Naive thymus-derived CD4-positive, alpha-beta T cell (primary cell): Measurements from ENCODE around the gene CDC42EP1. TPM values are rescaled to one million over a fixed set of nuclear protein-coding genes. Genes with fewer than 3 reads are reported as not detected.
"Not testable (repeated sequence)": the region's sequence is repeated elsewhere in the genome, so short reads cannot be mapped to it uniquely, and the experiment has no call there.

Experiments
- ATAC-seq: fragments of 150-1000 bp; cut with Tn5 transposase; 2 replicates; pipeline ENCODE4 v1.10.0; 2021; ENCODE audit warnings: mild to moderate bottlenecking, moderate library complexity
- CTCF ChIA-PET: fragments of 350-600 bp; sonication (Branson Sonifier 250); formaldehyde crosslinking; loops from one replicate; lab custom pipeline; 2021; ENCODE audit warnings: antibody characterized with exemption; lab: Charles Lee
- POLR2A ChIA-PET: fragments of 350-600 bp; sonication (Branson Sonifier 250); formaldehyde crosslinking; loops from one replicate; lab custom pipeline; 2021; ENCODE audit warnings: antibody characterized with exemption, inconsistent platforms; lab: Charles Lee
- DNase-seq, 9 donors: peaks; one replicate each; pipeline versions ENCODE4 v3.0.0 to v3.0.0-alpha.2; 2020 to 2022; ENCODE audit warnings: mixed read lengths in 1 of 9
- H3K27ac ChIP-seq: one replicate; pipeline ENCODE4 v1.7.0; 2013; ENCODE audit warnings: mild to moderate bottlenecking, low read depth, low read length, moderate library complexity
- H3K27me3 ChIP-seq, 2 donors: one replicate each; pipeline ENCODE4 v1.7.0; 2013; ENCODE audit warnings: low read length in 2 of 2, mild to moderate bottlenecking in 2 of 2, moderate library complexity in 2 of 2; ENCODE audit not compliant: control insufficient read depth in 2 of 2, insufficient read depth in 2 of 2
- H3K36me3 ChIP-seq, 3 experiments: 1 replicate in 2 of 3; 2 replicates in 1 of 3; pipeline ENCODE4 v1.7.0; 2013; ENCODE audit warnings: low read length in 3 of 3, mild to moderate bottlenecking in 3 of 3, moderate library complexity in 1 of 3; ENCODE audit not compliant: insufficient read depth in 3 of 3, control insufficient read depth in 2 of 3
- H3K4me1 ChIP-seq, 2 donors: one replicate each; pipeline ENCODE4 v1.7.0; 2013; ENCODE audit warnings: low read length in 2 of 2, mild to moderate bottlenecking in 2 of 2, moderate library complexity in 1 of 2; ENCODE audit not compliant: control insufficient read depth in 2 of 2, insufficient read depth in 2 of 2
- H3K4me3 ChIP-seq: 2 replicates; pipeline ENCODE4 v1.7.0; 2013; ENCODE audit warnings: mild to moderate bottlenecking, low read length
- H3K9me3 ChIP-seq, 3 experiments: 1 replicate in 2 of 3; 2 replicates in 1 of 3; pipeline ENCODE4 v1.7.0; 2013; ENCODE audit warnings: low read length in 3 of 3; ENCODE audit not compliant: control insufficient read depth in 2 of 3
- H3K27ac Mint-ChIP-seq, 9 donors: one replicate each; pipeline ENCODE4 v1.8.0; 2020 to 2022; ENCODE audit warnings: mixed read lengths in 9 of 9, mild to moderate bottlenecking in 8 of 9, moderate library complexity in 5 of 9, inconsistent platforms in 2 of 9
- H3K27me3 Mint-ChIP-seq, 5 donors: one replicate each; pipeline ENCODE4 v1.8.0; 2021 to 2022; ENCODE audit warnings: mixed read lengths in 5 of 5, mild to moderate bottlenecking in 1 of 5
- H3K36me3 Mint-ChIP-seq, 5 donors: one replicate each; pipeline ENCODE4 v1.8.0; 2020 to 2022; ENCODE audit warnings: mixed read lengths in 5 of 5, mild to moderate bottlenecking in 3 of 5, inconsistent platforms in 1 of 5
- H3K4me1 Mint-ChIP-seq, 7 donors: one replicate each; pipeline ENCODE4 v1.8.0; 2020 to 2022; ENCODE audit warnings: mixed read lengths in 7 of 7, mild to moderate bottlenecking in 3 of 7, inconsistent platforms in 1 of 7
- H3K4me3 Mint-ChIP-seq, 10 donors: one replicate each; pipeline ENCODE4 v1.8.0; 2020 to 2022; ENCODE audit warnings: mild to moderate bottlenecking in 10 of 10, mixed read lengths in 10 of 10, moderate library complexity in 6 of 10, inconsistent platforms in 2 of 10
- H3K9me3 Mint-ChIP-seq, 11 donors: one replicate each; pipeline ENCODE4 v1.8.0; 2020 to 2022; ENCODE audit warnings: mixed read lengths in 11 of 11, mild to moderate bottlenecking in 4 of 11, inconsistent platforms in 1 of 11, moderate library complexity in 1 of 11
- intact Hi-C, 2 donors: fragments of 100-400 bp; cut with micrococcal nuclease; formaldehyde crosslinking; loops; one replicate each; pipeline ENCODE4 v1.15.1; 2023
- polyA plus RNA-seq, 2 donors: library from polyadenylated mRNA; unstranded; fragments of 300-500 nt; fragmentation: Illumina TruSeq; gene quantifications; one replicate each; pipeline ENCODE4 v1.2.3, GENCODE V29; 2021
- total RNA-seq, 6 experiments: library from RNA in 5 of 6; stranded (reverse) in 5 of 6; gene quantifications; 1 replicate in 5 of 6; 2 replicates in 1 of 6; pipeline ENCODE4 v1.2.3 and lab custom pipeline; 2021 to 2026

Gene CDC42EP1
- total and polyA plus RNA-seq, 7 experiments from 2014 or later, result 0.27 to 1.6 (median 0.62) TPM; not detected in 3

- no peaks in the 10 kb centered on the region for H3K36me3 Mint-ChIP-seq
- Histone ChIP-seq H3K9me3 (no peaks in the 10 kb centered on the region), H3K27me3 (no peaks in the 10 kb centered on the region), H3K36me3 (no peaks in the 10 kb centered on the region), H3K4me1 (no peaks in the 10 kb centered on the region), H3K4me3 (no peak overlapping the region), H3K27ac (no peak overlapping the region)
- H3K9me3 Mint-ChIP-seq, result no peaks in the 10 kb centered on the region
- CTCF ChIA-PET, result no interaction called here
- DNase-seq (no peak), ATAC-seq (no peak)
- intact Hi-C loops, result no loop called here
- H3K27me3 Mint-ChIP-seq, result peaks cover 17 to 36% (median 22%) of the 10 kb centered on the region in 5 donors
- POLR2A ChIA-PET, result no interaction called here
- H3K4me1 Mint-ChIP-seq, result peaks cover 8 to 12% (median 8%) of the 10 kb centered on the region in 7 donors
- no peak overlapping the region for H3K4me3 Mint-ChIP-seq
- H3K27ac Mint-ChIP-seq, result no peak overlapping the region
Measured at GRCh38 chr22:37525746-37526350, 34.4 kb upstream of the CDC42EP1 start.

- Mint-ChIP-seq H3K4me1 (peaks cover 8 to 10% (median 8%) of the 10 kb centered on the region in 7 donors), H3K27me3 (peaks cover 12 to 35% (median 20%) of the 10 kb centered on the region in 5 donors), H3K4me3 (no peak overlapping the region), H3K9me3 (no peaks in the 10 kb centered on the region), H3K27ac (no peak overlapping the region), H3K36me3 (no peaks in the 10 kb centered on the region)
- CTCF ChIA-PET, result no interaction called here
- POLR2A ChIA-PET, result no interaction called here
- DNase-seq (no peak), ATAC-seq (no peak)
- no peaks in the 10 kb centered on the region for H3K27me3 ChIP-seq
- H3K36me3 ChIP-seq, result no peaks in the 10 kb centered on the region
- no peaks in the 10 kb centered on the region for H3K9me3 ChIP-seq
- H3K4me3 ChIP-seq, result no peak overlapping the region
- H3K27ac ChIP-seq, result no peak overlapping the region
- intact Hi-C loops, result no loop called here
- H3K4me1 ChIP-seq, result no peaks in the 10 kb centered on the region
Measured at GRCh38 chr22:37526376-37526775, 33.9 kb upstream of the CDC42EP1 start.

GRCh38 chr22:37527081-37527752 is 33.1 kb upstream of the CDC42EP1 start:
- H3K36me3 Mint-ChIP-seq, H3K36me3 ChIP-seq, intact Hi-C loops, H3K4me1 ChIP-seq, H3K4me3 ChIP-seq, H3K9me3 ChIP-seq, H3K4me3 Mint-ChIP-seq, H3K9me3 Mint-ChIP-seq, H3K27ac Mint-ChIP-seq, DNase-seq, H3K4me1 Mint-ChIP-seq, H3K27me3 ChIP-seq, H3K27ac ChIP-seq, ATAC-seq: not testable (repeated sequence)
- CTCF ChIA-PET, result interaction anchor here (0.6 to 1.2 kb wide), 2 partner anchors 65 to 240 kb away, joined by 5 to 7 read pairs; no protein-coding TSS in a partner anchor
- POLR2A ChIA-PET, result interaction anchor here (1.0 kb wide), 1 partner anchor 18 kb away, joined by 4 read pairs; no protein-coding TSS in a partner anchor
- peaks cover 8 to 29% (median 13%) of the 10 kb centered on the region in 5 donors for H3K27me3 Mint-ChIP-seq

- ChIA-PET CTCF (interaction anchor here (1.0 to 1.2 kb wide), 2 partner anchors 26 to 64 kb away, joined by 3 to 5 read pairs; no protein-coding TSS in a partner anchor), POLR2A (interaction anchor here (0.6 to 1.0 kb wide), 2 partner anchors 19 to 880 kb away, joined by 4 read pairs; no protein-coding TSS in a partner anchor)
- H3K9me3 Mint-ChIP-seq, H3K27ac ChIP-seq, H3K4me1 ChIP-seq, ATAC-seq, H3K36me3 ChIP-seq, H3K9me3 ChIP-seq, DNase-seq, H3K27me3 ChIP-seq, H3K36me3 Mint-ChIP-seq, H3K4me3 ChIP-seq, H3K4me3 Mint-ChIP-seq, H3K4me1 Mint-ChIP-seq, intact Hi-C loops, H3K27ac Mint-ChIP-seq: not testable (repeated sequence)
- peaks cover 1 to 21% (median 6%) of the 10 kb centered on the region in 5 donors for H3K27me3 Mint-ChIP-seq
Measured at GRCh38 chr22:37527952-37528351, 32.3 kb upstream of the CDC42EP1 start.

- intact Hi-C loops, result loop anchor here in 1 of 2 donors (10.0 kb wide), 1 partner anchor 275 kb away; the partner anchor contains the start of gene GCAT
- no peak overlapping the region for H3K27ac Mint-ChIP-seq
- POLR2A ChIA-PET, result no interaction called here
- CTCF ChIA-PET, result interaction anchor here (1.0 kb wide), 2 partner anchors 37 to 39 kb away, joined by 3 read pairs; no protein-coding TSS in a partner anchor
- H3K36me3 Mint-ChIP-seq, result no peaks in the 10 kb centered on the region
- H3K4me3 Mint-ChIP-seq, result no peak overlapping the region
- ATAC-seq, result peak; percentile 31
- H3K4me1 ChIP-seq, result no peaks in the 10 kb centered on the region
- H3K9me3 Mint-ChIP-seq, result no peaks in the 10 kb centered on the region
- no peak overlapping the region for H3K27ac ChIP-seq
- no peaks in the 10 kb centered on the region for H3K27me3 ChIP-seq
- no peak overlapping the region for H3K4me3 ChIP-seq
- H3K36me3 ChIP-seq, result no peaks in the 10 kb centered on the region
- no peaks in the 10 kb centered on the region for H3K9me3 ChIP-seq
- no peak for DNase-seq
- peaks cover 6 to 25% (median 8%) of the 10 kb centered on the region in 7 donors for H3K4me1 Mint-ChIP-seq
- peaks cover 0 to 15% (median 4%) of the 10 kb centered on the region in 5 donors for H3K27me3 Mint-ChIP-seq
Measured at GRCh38 chr22:37529652-37530345, 30.5 kb upstream of the CDC42EP1 start.

GRCh38 chr22:37533995-37534394 is 26.3 kb upstream of the CDC42EP1 start:
- no peaks in the 10 kb centered on the region for H3K36me3 ChIP-seq
- H3K36me3 Mint-ChIP-seq, result no peaks in the 10 kb centered on the region
- ChIA-PET POLR2A (no interaction called here), CTCF (interaction anchor here (1.1 kb wide), 1 partner anchor 34 kb away, joined by 4 read pairs; no protein-coding TSS in a partner anchor)
- no peak overlapping the region for H3K27ac ChIP-seq
- DNase-seq (no peak), ATAC-seq (no peak)
- no peaks in the 10 kb centered on the region for H3K9me3 Mint-ChIP-seq
- intact Hi-C loops, result loop anchor here in 1 of 2 donors (10.0 kb wide), 1 partner anchor 271 kb away; the partner anchor contains the start of gene GCAT
- no peak overlapping the region for H3K4me3 ChIP-seq
- H3K27me3 ChIP-seq, result no peaks in the 10 kb centered on the region
- peaks cover 10 to 35% (median 17%) of the 10 kb centered on the region in 7 donors for H3K4me1 Mint-ChIP-seq
- H3K9me3 ChIP-seq, result no peaks in the 10 kb centered on the region
- H3K4me1 ChIP-seq, result peaks cover 6 to 7% of the 10 kb centered on the region in 2 donors
- H3K27me3 Mint-ChIP-seq, result peaks cover 2 to 14% (median 6%) of the 10 kb centered on the region in 5 donors
- no peak overlapping the region for H3K4me3 Mint-ChIP-seq
- peak overlapping the region in 2 of 9 donors; percentile 11 to 78 for H3K27ac Mint-ChIP-seq
